Astrocyte (in vitro differentiated cells and primary cell): ENCODE measurements around the gene TSGA10.

ENCODE experiments used
- CTCF ChIP-seq: IDR thresholded peaks from 2 replicates; pipeline ENCODE4 v1.5.1; 2011; ENCODE audit warnings: low read depth, mild to moderate bottlenecking, inconsistent platforms, low read length, moderate library complexity; ENCODE audit not compliant: insufficient read depth
- EZH2 ChIP-seq: IDR thresholded peaks from 2 replicates; pipeline ENCODE4 v1.6.1; 2012; ENCODE audit warnings: mild to moderate bottlenecking, low read length, inconsistent platforms; ENCODE audit not compliant: insufficient read depth

GRCh38 chr2:99081891-99082290 lies 72.9 kb downstream of the TSGA10 start:
- TF ChIP-seq CTCF = no peak
- no peak for TF ChIP-seq EZH2
